Measurements from ENCODE around the gene TSPAN15.

Gene TSPAN15

DNA sequence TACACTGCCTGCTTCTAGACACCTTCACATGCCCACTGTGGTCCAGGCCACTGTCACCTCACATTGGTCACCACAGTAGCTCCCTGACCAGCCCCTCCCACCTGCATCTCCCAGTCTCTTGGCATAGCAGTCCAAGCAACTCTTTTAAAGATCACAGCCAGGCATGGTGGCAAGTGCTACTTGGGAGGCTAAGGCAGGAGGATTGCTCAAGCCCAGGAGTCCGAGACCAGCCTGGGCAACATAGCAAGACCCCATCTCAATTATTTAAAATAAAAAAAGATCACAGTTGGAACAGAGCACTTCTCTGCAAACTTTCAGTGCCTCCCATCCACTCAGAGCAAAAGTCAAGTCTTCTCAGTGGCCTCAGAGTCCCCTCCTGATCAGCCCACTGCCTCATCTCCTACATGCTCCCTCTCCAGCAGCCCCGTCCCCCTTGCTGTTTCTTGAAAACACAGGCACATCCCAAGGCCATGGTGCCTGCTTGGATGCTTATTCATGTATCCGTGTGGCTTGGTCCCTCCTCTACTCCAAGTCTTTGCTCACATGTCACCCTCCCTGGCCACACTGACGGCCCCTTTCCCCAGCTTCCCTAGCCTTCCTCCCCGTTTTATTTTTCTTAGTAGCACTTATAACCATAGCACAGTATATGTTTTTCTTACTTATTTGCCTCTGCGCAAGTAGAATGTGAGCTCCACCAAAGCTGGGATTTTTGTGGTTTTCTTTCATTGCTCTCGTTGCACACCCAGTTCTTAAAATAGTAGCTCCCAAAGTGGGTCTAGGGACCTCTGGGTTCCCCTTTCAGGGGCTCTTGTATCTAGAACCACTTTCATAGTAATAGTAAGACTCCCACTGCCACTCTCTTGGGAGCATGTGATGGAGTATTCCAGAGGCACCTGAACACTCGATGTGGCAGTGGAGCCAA lies 19.5 kb downstream of the TSPAN15 start:
- no peak for DNase-seq (ENCODE audit: low spot score)
- TF ChIP-seq, protein P1, sequence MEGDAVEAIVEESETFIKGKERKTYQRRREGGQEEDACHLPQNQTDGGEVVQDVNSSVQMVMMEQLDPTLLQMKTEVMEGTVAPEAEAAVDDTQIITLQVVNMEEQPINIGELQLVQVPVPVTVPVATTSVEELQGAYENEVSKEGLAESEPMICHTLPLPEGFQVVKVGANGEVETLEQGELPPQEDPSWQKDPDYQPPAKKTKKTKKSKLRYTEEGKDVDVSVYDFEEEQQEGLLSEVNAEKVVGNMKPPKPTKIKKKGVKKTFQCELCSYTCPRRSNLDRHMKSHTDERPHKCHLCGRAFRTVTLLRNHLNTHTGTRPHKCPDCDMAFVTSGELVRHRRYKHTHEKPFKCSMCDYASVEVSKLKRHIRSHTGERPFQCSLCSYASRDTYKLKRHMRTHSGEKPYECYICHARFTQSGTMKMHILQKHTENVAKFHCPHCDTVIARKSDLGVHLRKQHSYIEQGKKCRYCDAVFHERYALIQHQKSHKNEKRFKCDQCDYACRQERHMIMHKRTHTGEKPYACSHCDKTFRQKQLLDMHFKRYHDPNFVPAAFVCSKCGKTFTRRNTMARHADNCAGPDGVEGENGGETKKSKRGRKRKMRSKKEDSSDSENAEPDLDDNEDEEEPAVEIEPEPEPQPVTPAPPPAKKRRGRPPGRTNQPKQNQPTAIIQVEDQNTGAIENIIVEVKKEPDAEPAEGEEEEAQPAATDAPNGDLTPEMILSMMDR (IDR thresholded peaks at IDR 0.05) = no peak
- H3K27ac ChIP-seq = no peak overlapping the region
- no peak overlapping the region for H3K4me3 ChIP-seq

DNA sequence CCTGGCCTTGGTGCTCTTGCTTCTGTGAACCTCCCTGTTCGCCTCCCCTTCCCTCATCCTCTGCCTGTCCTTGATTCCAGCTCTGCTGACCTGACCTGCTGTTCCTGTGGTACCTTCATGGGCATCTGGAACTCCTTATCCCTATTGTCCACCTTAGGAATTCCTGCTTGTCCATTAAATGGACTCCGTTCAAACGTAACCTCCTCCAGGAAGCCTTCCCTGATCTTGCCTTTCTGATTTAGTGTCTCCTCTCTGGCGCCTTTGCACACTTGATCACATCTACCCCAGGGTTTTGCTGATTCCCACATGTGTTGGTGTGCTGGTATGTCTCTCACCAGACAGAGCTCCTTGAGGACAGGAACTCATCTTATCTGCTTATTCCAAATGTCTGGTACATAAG lies 20.9 kb downstream of the TSPAN15 start:
- Histone ChIP-seq H3K27ac (peak overlapping the region in 1 of 2 donors; percentile 39), H3K4me3 (no peak overlapping the region)
- TF ChIP-seq, protein P1 (IDR thresholded peaks at IDR 0.05) = no peak
- DNase-seq (ENCODE audit: low spot score) = no peak

DNA sequence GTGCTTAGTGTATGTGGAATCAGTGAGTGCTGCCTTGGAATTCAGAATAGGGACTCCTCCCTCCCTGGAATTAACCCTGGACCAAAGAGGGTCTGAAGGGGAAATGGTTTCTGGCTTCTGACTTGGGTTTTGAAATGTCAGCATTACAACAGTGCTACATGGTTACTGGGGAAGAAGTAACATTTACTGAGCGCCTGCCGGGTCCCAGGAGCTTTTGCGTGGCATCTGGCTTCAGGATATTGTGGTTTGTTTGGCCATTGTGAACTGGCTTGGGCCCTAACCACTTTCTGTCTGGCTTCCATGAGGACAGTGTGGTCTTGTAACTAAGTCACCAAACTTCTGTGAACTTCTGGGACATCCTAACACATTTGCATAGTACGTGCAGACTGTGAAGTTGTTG lies 21.3 kb downstream of the TSPAN15 start:
- H3K4me3 ChIP-seq = no peak overlapping the region
- peak overlapping the region in 1 of 2 donors; percentile 39 for H3K27ac ChIP-seq
- no peak for DNase-seq (ENCODE audit: low spot score)
- TF ChIP-seq, protein P1 (IDR thresholded peaks at IDR 0.05) = no peak

DNA sequence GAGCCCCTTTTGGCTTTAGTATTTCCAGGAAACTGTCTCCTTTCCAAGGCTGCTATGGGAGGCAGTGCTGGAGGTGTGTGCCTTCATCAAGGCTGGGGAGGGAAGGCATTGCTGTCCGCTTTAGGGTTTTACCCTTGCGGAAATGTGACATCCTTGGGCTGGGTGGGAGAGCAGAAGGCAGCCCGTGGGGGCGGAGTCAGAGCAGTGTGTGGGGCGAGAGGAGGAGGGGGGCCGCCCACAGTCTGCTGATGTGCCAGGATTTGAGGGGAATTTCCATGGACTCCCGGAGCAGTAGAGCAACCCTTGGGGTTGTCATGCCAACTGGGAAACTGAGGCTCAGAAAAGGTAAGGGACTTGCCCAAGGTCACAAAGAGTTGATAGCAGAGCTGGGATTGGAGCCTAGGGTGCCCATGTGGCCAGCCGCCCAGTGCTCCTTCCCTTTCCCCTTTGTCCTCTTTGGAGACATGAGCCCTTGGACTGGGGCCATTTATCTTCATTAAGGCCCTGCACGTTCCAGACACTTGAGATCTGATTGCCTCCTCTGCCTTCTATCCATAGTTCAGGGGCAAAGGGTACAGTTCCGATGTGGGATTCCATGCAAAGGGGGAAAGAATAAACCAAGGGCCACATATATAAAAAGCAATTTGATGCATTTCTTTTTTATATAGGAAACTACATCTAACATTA lies 22.2 kb downstream of the TSPAN15 start:
- TF ChIP-seq, protein P1 (IDR thresholded peaks at IDR 0.05) = no peak
- DNase-seq (ENCODE audit: low spot score) = no peak
- Histone ChIP-seq H3K27ac (peak overlapping the region in 1 of 2 donors; percentile 39), H3K4me3 (no peak overlapping the region)

DNA sequence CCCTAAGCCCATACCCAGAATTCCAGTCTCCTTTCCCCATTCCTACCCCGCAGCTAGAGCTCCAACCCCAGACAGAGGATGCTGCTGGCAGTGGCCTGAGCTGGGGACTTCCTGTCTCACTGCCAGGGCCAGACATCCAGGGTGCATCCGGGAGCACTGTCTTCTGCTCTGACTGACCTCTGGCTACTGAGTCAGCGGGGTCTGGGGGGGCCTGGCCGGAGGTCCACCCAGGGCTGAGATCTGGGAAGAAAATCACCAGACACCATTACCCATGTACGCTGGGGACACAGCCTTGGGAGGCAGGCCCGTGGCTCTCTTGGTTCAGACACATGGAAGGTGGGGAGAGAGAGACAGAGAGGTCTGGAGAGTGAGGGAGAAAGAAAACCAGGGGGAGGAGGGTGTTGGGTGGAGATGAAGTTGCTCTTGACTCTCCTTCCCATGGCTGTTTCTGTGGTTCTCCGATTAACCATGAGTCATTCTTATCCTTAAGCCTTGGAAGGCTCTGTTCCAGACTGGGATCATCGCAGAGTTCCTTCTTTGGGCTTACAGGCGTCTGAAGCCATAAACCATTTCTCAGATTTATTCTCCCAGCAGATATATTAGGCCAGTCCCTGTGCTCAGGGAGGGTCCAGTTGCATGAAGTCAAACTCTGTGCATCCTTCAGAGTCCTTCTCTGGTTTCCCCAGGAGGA lies 23.6 kb downstream of the TSPAN15 start:
- peak overlapping the region; percentile 23 for H3K4me3 ChIP-seq
- TF ChIP-seq, protein P1 (IDR thresholded peaks at IDR 0.05) = no peak
- DNase-seq (ENCODE audit: low spot score) = no peak
- H3K27ac ChIP-seq = peak overlapping the region; percentile 28 to 86

DNA sequence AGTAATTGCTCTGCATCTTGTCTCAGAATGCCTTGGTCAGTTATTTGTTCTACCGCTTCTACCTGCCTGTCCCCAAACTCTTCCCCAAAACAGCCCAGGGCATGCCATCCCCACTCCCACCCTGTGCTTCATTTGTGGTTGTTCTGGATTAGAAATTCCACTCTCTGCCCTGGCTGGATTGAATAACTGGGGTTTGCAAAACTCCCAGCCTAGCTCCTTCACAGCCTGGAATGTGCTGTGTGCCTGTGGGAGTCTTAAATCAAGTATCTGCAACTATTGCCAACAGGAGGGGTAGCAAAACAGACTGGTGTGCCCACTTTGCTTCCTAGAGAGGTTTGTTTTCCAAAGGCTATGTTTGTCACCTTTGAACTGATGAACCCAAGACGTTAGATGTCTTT lies 24.2 kb downstream of the TSPAN15 start:
- Histone ChIP-seq H3K27ac (peak overlapping the region in 1 of 2 donors; percentile 86), H3K4me3 (no peak overlapping the region)
- TF ChIP-seq, protein P1 (IDR thresholded peaks at IDR 0.05) = no peak
- DNase-seq (ENCODE audit: low spot score) = no peak
